Measurements from ENCODE around the gene KRTAP4-6.
"Not testable (repeated sequence)": the region's sequence is repeated elsewhere in the genome, so short reads cannot be mapped to it uniquely, and the experiment has no call there.

KRTAP4-6 gene

DNA sequence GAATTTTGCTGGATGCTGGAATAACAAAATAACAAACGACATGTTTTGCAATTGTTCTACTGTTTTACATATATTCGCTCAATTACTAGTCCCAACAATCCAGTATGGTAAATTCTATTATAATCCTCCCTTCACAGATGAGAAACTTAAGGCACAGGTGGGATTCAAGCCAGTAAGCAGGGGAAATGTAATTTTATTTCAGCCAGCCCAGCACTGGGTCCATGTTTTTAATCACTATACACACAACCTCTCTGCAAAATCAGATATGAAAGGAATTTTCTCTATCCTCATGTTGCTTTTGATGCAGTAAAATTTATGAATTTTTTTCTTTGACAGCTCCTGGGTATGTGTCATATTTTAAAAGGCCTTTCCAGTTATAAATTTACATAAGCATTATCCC, 4.9 kb upstream of the KRTAP4-6 start:
- no peak for DNase-seq

DNA sequence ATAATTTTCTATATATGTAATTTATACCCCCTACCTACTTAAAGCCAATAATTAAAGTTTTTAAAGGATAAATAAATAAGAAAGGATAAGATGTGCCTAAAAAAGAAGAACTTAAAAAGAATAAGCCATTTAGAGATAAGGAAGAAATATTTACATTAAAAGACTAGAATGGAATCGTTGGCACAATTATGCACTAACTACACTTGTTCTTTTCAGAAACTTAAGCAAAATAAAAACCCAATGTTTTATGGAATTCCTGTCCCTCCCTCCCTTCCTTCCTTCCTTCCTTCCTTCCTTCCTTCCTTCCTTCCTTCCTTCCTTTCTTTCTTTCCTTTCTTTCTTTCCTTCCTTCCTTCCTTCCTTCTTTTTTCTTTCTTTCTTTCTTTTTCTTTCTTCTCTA, 4.5 kb upstream of the KRTAP4-6 start:
- no peak for DNase-seq

DNA sequence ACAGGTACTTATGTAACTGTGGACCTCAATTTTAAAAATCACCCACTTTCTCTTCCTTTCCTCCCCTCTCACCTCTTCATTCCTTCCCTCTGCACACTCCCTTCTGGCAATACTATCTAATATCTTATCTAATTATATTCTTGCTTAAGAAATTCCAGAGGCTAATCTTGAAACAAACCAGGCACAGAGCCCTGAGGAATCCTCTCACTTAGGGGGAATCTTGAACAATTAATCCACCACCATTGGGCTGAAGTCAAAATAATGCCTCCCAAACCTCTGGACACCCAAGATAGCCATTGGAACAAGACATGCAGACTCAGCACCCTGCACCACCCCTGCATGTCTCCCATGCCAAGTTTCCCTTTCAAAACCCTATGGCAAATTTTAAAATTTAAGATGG, 1.0 kb upstream of the KRTAP4-6 start:
- no peak for DNase-seq

DNA sequence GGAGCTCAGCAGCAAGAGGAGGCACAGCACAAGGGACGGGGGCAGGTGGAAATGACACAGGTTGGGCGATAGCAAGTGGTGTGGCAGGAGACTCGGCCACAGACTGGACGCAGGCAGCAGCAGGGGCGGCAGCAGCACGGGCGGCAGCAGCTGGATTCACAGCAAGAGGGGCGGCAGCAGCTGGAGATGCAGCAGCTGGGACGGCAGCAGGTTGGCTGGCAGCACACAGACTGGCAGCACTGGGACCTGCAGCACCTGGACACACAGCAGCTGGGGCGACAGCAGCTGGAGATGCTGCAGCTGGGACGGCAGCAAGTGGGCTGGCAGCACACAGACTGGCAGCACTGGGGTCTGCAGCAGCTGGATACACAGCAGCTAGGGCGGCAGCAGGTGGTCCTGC, 479 bp downstream of the KRTAP4-6 start:
- DNase-seq = not testable (repeated sequence)

DNA sequence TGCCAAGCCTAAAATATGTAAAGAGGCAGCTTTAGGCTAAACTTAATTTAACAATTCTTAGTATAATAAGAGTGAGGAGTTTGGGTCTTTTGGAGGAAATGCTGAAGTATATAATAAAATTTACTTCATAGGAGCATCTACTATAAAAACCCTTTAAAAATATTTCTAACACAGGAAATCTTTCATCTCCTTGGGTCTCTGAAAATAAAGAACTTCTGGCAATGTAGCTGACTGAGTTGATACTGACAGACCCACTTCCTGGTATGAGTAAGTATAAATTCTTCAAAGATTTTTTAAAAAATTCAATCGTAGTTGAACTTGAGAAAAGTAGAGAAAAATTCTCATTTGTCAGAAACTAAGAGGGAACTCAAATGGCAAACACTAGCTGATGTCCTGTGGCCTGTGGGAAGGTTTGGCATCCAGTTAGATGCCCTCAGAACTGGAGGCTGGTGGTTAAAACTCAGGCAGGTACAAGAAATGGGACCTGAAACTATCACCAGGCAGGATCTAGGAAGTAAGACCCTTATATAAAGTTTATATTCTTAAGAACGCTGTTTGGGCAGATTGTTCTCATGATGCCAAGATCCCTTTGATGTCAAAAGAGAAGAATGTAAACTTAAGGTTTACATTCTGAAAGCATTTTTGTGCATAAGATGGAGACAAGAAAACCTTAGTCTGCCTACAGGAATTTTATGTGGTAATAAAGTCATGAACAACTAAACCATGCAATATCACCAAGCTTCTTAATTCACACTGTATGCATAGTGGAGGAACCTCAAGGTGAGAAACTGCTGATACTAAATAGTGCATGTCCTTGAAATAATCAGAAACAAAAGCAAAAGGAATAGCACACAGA, 6.2 kb downstream of the KRTAP4-6 start:
- no peak for DNase-seq

DNA sequence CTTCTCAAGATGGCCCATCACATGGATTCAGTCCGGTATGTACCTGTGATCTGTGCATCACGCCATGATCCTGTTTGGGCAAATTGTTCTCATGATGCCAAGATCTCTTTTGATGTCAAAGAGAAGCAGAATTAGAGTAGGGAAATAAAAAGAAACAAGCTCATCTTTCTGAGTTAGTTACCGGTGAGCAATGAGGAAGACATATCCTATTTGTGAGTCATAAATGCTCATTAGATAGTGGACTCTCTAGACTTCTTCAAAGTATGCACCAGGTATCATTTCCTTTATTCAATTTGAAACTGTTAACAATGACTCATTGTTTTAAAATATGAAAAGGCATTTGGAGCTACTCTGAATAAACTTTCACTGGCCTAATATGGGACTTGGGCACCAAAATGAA, 8.4 kb downstream of the KRTAP4-6 start:
- no peak for DNase-seq

DNA sequence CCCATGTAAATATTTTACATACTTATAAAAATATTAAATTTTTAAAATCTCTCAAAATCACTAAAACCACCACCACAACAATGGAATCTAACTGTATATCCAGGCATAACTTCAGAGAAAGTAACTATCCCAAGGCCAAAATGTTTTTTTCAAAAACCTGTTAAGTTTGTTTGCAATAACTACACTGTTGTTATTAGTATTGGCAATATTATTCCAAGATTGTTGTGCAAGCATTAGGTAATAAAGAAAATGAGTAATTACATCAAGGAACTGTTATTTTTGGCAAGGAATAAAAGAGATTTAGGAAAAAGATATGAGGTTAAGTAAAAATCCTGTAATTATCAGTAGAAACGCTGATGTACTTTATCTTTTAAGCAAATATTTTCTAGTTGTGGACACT, 13.0 kb downstream of the KRTAP4-6 start:
- DNase-seq = no peak

DNA sequence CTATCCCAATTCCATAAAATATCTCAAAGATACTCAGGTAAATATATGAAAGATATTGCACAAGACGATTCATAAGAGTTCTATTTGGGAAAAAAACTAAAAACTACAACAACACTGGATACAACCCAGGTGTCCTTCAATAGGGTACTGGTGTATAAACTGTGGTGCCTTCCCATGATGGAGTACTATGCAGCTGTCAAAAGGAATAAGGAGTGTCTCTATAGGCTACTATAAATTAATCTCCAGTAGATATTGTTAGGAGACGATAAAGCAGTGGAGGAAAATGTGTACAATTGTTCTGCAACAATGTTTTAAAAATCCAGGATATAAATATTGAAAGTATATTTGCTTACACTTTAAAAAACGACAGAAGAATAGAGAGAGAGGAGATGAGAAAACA, 13.9 kb downstream of the KRTAP4-6 start:
- no peak for DNase-seq

DNA sequence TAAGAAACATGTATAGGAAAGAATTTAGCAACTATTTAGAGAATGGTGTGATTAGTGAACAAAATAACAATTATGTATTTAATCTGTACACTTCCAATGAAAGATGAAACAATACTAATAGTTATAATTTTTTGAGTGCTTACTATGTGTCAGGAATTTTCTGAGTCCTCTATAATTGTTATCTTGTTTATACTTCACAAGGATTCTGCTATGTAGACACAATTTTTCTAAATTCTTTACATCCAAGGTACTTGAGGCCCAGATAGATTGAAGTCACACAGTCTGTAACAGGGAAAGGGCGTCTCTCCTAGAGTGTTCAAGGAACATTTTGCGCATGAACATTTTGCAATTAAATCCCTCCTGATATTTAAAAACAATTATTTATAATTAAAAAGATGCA, 15.3 kb downstream of the KRTAP4-6 start:
- no peak for DNase-seq

DNA sequence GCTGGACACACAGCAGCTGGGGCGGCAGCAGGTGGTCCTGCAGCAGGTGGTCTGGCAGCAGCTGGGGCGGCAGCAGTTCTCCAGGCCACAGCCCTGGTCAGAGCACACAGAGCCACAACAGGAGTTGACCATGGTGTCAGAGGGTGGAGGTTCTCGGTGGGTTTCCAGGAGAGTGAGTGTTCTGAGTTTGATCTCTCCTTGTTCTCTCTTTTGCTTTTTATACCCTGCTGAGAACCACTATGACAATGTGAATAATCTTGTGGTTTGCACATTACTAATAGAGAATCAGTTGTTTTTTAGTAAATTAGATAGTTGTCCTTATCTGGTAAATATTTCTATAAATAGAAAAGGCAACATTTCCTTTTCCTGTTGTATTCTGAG, 16.4 kb downstream of the KRTAP4-6 start, which contains the start of gene KRTAP4-12:
Gene KRTAP4-12 (minus strand): TSS at position 192 of the 381 bp plus-strand sequence. CDS start 60 bp downstream, at position 132.
- DNase-seq = not testable (repeated sequence)

DNA sequence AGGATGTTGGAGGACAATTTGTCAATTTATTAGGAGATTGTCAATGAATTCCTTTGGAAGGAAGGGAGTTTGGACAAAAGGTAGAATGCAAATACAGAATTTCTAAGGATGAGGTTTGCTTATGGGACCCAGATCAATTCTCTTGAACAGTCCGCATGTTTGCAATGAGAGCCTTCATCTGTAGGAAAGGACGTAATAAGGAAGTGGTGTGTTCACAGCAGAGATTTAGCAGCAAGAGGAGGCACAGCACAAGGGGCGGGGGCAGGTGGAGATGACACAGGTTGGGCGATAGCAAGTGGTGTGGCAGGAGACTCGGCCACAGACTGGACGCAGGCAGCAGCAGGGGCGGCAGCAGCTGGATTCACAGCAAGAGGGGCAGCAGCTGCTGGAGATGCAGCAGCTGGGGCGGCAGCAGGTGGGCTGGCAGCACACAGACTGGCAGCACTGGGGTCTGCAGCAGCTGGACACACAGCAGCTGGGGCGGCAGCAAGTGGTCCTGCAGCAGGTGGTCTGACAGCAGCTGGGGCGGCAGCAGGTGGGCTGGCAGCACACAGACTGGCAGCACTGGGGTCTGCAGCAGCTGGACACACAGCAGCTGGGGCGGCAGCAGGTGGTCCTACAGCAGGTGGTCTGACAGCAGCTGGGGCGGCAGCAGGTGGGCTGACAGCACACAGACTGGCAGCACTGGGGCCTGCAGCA, 16.9 kb downstream of the KRTAP4-6 start:
- DNase-seq = not testable (repeated sequence)

DNA sequence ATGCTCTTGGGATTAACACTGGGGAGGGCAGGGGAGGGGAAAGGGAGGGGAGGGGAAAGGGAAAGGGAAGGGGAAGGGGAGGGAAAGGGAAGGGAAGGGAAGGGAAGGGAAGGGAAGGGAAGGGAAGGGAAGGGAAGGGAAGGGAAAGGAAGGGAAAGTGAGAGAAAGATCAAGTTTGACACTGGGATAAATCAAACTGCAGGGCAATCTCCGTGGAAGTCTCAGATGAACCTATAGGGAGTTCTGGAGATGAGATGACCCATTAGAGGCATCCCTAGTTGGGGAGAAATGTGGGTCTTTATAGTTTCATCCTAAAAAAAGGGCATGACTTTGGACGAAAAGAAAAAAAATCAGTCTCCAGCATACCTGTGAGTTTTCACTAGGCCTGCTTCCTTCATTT, 18.6 kb downstream of the KRTAP4-6 start:
- no peak for DNase-seq

DNA sequence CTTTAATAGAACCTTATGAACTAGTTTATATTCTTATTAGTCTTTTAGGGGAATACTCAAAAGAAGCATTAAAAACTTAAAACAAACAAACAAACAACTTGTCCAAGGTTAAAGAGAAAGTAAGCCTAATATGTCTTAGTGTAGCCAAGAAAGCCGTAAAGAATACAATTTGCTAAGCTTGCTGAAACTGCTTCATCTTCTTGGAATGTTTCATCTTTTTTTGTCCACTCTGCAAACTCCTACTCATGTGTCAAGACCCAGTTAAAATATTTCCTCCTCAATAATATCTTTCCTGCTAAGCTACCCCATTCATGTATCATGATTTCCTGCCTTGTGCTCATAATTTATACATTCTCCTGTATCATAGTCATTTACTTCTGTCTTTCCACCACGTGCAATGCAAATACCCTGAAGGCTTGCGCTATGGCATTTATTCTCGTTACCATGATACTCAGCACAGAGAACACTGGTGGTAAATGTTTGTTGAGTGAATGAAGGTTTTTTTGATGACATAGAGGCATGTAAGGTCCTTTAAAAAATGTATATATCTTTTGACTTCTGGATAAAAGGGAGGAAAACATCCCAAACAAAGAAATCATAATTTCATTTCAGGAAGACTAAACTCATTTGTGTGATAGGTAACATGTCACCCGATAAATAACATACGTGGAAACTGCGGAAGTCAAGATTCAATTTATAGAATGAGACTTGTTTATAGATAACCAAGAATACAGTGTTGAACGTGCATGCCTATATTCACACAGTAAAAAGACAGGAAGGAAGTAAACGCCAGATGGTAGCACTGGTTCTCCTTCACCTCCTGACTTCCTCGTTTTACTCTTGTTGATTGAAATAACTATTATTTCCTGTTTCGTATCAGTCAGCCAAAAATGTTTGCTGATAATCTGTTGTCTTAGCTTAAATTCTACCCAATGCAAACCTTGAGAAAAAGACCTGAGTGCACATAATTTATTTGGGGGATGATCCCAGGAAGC, 20.4 kb downstream of the KRTAP4-6 start:
- DNase-seq = not testable (repeated sequence)

DNA sequence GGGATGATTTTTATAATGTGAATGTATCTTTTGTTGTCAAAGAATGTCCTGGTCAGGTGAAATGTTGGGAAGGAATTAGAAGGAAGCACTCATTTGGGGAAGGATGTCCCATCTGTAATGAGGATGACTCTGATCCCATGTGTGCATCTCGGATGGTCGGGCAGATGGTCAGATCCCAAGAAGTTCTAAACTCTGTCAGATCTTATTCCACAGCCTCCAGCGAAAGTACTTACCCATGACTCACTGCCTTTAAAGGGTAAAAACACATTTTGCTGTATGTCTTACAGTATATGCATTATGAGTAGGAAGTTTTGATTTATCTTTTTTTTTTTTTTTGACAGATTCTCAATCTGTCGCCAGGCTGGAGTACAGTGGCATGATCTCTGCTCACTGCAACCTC, 21.6 kb downstream of the KRTAP4-6 start:
- DNase-seq = no peak

DNA sequence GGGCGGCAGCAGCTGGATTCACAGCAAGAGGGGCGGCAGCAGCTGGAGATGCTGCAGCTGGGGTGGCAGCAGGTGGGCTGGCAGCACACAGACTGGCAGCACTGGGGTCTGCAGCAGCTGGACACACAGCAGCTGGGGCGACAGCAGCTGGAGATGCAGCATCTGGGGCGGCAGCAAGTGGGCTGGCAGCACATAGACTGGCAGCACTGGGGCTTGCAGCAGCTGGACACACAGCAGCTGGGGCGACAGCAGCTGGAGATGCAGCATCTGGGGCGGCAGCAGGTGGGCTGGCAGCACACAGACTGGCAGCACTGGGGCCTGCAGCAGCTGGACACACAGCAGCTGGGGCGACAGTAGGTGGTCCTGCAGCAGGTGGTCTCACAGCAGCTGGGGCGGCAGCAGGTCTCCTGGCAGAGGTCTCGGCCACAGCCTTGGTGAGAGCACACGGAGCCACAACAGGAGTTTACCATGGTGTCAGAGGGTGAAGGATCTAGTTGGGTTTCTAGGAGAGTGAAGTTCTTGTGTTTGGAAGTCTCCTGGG, 22.4 kb downstream of the KRTAP4-6 start, which contains the start of gene KRTAP4-11:
Gene KRTAP4-11 (minus strand): TSS at position 528 of the 541 bp plus-strand sequence. CDS start 58 bp downstream, at position 470.
- not testable (repeated sequence) for DNase-seq

DNA sequence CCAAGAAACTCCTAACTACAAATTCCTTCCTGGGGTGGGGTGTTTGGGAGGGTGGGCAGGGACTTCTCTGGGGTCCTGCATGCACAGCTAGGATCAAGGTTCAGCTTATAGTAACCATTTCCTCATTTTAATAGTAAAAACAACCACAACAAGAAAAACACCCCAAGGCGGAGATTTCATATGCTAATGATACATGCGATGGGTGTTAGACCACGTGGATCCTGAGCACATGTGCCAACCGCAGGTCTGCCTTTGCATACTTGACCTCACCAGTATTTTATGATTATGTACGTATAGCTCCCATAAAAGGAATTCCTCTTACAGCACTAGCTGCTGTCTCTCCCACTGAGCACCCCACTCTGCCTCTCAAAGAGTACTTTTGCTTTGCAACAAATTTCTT, 24.0 kb downstream of the KRTAP4-6 start:
- no peak for DNase-seq

DNA sequence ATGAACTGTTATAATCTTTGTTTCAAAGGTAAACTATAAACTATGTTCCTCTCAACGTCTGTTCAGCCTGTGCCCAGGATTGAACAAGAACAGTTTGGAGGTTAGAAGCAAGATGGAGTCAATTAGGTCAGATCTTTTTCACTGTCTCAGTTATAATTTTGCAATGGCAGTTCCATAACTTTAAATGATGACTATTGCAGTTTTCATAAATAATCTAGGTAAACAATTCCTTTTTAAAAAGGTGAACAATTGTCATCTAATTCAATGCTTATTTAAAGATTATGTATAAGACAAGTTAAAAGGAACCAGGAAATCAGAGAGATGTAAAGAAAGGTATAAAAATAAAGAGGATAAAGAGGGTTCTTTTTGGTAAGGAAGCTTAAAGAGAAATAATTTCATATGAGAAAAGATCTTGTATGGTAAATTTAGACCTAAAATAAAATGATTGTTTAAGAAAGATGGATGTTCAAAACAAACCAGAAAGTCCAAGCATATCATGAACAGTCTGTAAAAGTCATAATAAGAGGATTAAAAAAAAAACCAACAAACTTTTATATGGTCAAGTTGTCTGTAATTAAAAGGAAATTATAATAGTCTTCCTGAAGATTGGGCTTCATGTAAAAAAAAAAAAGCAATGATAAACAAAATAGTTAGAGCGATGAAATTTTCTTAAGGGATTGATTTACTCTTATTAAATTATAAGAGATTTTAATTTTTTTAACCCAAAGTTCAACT, 29.0 kb downstream of the KRTAP4-6 start:
- no peak for DNase-seq

DNA sequence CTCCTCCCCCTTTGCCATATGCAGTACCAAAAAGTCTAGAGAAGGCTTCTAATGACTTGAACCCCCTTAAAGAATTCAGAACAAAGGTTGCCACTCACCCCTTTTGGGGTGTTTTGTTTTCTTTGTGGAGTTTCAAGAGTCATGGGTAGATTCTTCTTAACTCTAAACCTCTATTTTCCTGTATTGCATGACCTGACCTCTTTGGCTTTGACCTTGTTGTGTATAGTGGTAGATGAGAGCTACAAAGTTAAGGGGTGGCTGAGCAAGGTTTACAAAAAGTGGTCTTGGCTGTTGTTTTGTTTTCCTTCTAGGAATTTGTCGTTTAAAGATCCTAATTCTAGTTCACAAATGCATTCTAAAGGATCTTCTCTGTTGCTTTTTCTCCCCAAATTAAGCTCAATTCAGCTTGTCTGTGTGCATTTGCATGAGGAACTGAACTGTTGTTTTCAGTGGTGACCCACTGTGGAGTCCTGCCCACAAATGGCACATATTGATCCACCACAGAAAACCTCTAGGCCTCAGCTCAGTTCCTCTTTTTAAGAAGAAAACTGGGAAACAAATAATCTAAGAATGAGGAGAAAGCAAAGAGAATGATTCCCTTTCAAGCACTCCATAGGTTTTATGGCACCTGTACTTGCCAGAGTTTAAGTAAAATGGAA, 31.5 kb downstream of the KRTAP4-6 start:
- not testable (repeated sequence) for DNase-seq

DNA sequence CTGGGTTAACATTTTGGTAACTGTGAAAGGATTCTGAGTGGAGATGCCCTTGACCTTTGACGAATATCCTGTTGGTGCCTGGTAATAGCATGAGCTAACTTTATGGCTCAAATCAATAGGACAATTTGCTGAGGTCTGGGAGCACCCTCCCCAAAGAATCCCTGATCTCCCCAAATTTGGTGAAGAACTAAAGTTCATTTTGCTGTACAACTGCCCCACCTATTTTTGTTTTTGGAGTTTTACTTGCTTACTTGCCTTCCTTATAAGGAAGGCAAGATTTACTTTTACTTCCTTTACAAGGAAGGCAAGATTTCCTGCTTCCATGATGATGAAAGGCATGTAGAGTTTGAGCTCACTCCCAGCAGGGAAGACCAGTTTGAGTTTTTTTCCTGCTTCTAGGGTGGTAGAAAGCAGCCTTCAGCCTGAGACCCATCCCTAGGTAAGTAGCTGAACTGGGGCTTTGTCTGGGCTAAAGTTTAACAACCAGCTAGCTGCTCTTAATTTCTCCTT, 32.3 kb downstream of the KRTAP4-6 start:
- no peak for DNase-seq

DNA sequence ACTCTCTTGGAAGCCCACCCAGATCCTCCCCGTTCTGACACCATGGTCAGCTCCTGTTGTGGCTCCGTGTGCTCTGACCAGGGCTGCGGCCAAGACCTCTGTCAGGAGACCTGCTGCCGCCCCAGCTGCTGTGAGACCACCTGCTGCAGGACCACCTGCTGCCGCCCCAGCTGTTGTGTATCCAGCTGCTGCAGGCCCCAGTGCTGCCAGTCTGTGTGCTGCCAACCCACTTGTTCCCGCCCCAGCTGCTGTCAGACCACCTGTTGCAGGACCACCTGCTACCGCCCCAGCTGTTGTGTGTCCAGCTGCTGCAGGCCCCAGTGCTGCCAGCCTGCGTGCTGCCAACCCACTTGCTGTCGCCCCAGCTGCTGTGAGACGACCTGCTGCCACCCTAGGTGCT, 35.0 kb downstream of the KRTAP4-6 start, which contains the start of gene KRTAP4-9:
Gene KRTAP4-9 (plus strand): TSS at position 43 of the 400 bp plus-strand sequence. CDS start 0 bp downstream, at position 43.
- not testable (repeated sequence) for DNase-seq

Measured in NCI-H510A treated with DMSO at 0.1 percent for 48 hours (cell line).